ENCODE data around the gene ATP2B3.

ATP2B3 gene

DNA sequence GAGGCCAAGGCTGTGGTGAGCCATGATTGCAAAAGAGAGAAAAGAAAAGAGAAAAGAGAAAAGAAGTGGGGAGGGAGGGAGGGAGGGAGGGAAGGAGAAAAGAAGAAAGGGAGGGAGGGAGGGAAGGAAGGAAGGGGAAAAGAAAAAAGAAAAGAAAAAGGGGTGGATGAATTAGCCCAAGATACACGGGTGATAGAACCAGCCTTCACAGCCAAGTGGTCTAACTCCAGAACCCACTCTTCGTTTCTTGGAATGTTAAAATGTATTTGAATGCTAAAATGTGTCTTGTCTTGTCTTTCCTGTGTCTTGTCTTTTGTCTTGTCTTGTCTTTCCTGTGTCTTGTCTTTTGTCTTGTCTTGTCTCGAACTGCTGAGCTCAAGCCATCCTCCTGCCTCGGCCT, 68.4 kb downstream of the ATP2B3 start:
- Histone ChIP-seq H3K79me2 (ENCODE audit: insufficient read depth, low read length) (no peaks in the 10 kb centered on the region), H4K20me1 (ENCODE audit: low read depth, low read length) (no peaks in the 10 kb centered on the region), H3K27me3 (ENCODE audit: low read length) (no peaks in the 10 kb centered on the region), H3K27ac (ENCODE audit: low read depth, low read length) (no peak overlapping the region), H3K36me3 (ENCODE audit: low read length) (no peaks in the 10 kb centered on the region), H3K4me3 (ENCODE audit: insufficient read depth, low read length, poor library complexity, severe bottlenecking) (no peak overlapping the region), H3K9me2 (replicated peaks; ENCODE audit: insufficient read depth, low read length) (no peaks in the 10 kb centered on the region), H3K9ac (ENCODE audit: low read length) (no peak overlapping the region), H3K9me3 (ENCODE audit: insufficient read depth, low read length) (no peaks in the 10 kb centered on the region), H3F3A (ENCODE audit: insufficient read depth) (0 out of 2 replicates have a peak, but pooled peaks cover 5% of the 10 kb centered on the region), H2AFZ (ENCODE audit: low read depth, low read length, severe bottlenecking) (no peak overlapping the region), H3K4me2 (ENCODE audit: low read depth, low read length, poor library complexity, severe bottlenecking) (no peak overlapping the region)
- TF ChIP-seq, protein P1, sequence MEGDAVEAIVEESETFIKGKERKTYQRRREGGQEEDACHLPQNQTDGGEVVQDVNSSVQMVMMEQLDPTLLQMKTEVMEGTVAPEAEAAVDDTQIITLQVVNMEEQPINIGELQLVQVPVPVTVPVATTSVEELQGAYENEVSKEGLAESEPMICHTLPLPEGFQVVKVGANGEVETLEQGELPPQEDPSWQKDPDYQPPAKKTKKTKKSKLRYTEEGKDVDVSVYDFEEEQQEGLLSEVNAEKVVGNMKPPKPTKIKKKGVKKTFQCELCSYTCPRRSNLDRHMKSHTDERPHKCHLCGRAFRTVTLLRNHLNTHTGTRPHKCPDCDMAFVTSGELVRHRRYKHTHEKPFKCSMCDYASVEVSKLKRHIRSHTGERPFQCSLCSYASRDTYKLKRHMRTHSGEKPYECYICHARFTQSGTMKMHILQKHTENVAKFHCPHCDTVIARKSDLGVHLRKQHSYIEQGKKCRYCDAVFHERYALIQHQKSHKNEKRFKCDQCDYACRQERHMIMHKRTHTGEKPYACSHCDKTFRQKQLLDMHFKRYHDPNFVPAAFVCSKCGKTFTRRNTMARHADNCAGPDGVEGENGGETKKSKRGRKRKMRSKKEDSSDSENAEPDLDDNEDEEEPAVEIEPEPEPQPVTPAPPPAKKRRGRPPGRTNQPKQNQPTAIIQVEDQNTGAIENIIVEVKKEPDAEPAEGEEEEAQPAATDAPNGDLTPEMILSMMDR (IDR thresholded peaks at IDR 0.05; ENCODE audit: insufficient read depth, low read length, poor library complexity, severe bottlenecking): no peak
- TF ChIP-seq EZH2phosphoT487 (conservative IDR thresholded peaks at IDR 0.05; ENCODE audit: low read length): no peak

DNA sequence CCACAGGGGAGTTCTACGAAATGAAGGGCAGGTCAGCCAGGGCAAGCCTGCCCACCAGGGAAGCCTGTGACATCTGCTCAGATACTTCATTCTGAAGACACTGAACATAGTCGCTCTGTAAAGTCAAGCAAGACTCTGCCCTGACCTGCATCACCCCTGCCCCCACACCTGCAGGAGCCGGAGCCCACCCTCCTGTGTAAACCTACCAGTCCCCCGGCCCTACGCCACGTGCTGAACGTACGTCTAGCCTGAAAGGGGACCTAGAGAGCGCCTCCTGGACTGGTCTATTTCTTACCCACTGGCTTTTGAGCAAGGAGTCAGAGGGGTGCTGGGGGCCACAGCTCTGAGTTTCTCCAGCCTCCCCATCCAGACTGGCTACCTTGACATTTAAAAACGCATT, 69.9 kb downstream of the ATP2B3 start:
- H2AFZ ChIP-seq (ENCODE audit: low read depth, low read length, severe bottlenecking): no peak overlapping the region
- no peak overlapping the region for H3K4me3 ChIP-seq (ENCODE audit: insufficient read depth, low read length, poor library complexity, severe bottlenecking)
- H4K20me1 ChIP-seq (ENCODE audit: low read depth, low read length): no peaks in the 10 kb centered on the region
- no peak overlapping the region for H3K9ac ChIP-seq (ENCODE audit: low read length)
- no peak overlapping the region for H3K4me2 ChIP-seq (ENCODE audit: low read depth, low read length, poor library complexity, severe bottlenecking)
- H3K27ac ChIP-seq (ENCODE audit: low read depth, low read length): no peak overlapping the region
- 0 out of 2 replicates have a peak, but pooled peaks cover 4% of the 10 kb centered on the region for H3F3A ChIP-seq (ENCODE audit: insufficient read depth)
- TF ChIP-seq EZH2phosphoT487 (conservative IDR thresholded peaks at IDR 0.05; ENCODE audit: low read length): no peak
- TF ChIP-seq, protein P1 (IDR thresholded peaks at IDR 0.05; ENCODE audit: insufficient read depth, low read length, poor library complexity, severe bottlenecking): no peak
- no peaks in the 10 kb centered on the region for H3K9me2 ChIP-seq (replicated peaks; ENCODE audit: insufficient read depth, low read length)
- H3K27me3 ChIP-seq (ENCODE audit: low read length): no peaks in the 10 kb centered on the region
- no peaks in the 10 kb centered on the region for H3K79me2 ChIP-seq (ENCODE audit: insufficient read depth, low read length)
- H3K9me3 ChIP-seq (ENCODE audit: insufficient read depth, low read length): no peaks in the 10 kb centered on the region
- H3K36me3 ChIP-seq (ENCODE audit: low read length): no peaks in the 10 kb centered on the region

DNA sequence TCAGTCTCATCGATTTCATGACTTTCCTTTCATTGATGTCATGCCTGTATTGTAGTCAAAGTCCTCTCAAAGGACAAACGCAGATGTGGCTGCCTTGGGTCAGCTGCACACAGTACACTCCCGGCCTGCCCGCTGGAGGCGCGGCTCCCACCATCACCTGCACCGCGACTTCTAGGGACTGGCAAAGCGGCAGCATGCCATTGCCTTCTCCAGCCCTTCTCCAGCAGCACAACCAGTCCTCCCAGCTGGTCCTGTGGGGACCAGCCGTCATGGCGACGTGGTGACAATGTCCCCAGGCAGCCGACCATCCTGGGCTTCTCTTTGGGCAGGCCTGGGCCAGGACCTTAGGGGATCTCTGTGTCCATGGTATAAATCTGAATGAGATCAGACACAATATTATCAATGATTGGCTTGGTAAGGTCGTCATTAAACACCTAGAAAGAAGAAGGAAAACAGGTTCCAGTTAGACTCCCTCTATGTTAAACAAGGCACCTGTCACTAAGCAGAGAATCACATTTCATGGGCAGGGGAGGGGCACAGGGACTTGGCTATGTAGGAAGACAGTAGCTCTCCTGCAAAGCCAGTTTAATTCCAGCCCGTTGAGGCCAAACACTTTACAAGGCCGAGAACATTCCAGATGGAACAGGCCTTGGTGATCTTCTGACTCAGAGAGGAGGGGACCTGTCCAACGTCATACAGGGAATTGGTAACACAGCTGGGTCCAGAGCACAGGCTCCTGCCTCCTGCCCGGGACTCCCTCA, 70.8 kb downstream of the ATP2B3 start:
- Histone ChIP-seq H2AFZ (ENCODE audit: low read depth, low read length, severe bottlenecking) (no peak overlapping the region), H3K4me2 (ENCODE audit: low read depth, low read length, poor library complexity, severe bottlenecking) (no peak overlapping the region), H3K27ac (ENCODE audit: low read depth, low read length) (no peak overlapping the region), H3K27me3 (ENCODE audit: low read length) (no peaks in the 10 kb centered on the region), H3K9ac (ENCODE audit: low read length) (no peak overlapping the region), H3K9me2 (replicated peaks; ENCODE audit: insufficient read depth, low read length) (no peaks in the 10 kb centered on the region), H3K36me3 (ENCODE audit: low read length) (no peaks in the 10 kb centered on the region), H3K79me2 (ENCODE audit: insufficient read depth, low read length) (no peaks in the 10 kb centered on the region), H3K9me3 (ENCODE audit: insufficient read depth, low read length) (no peaks in the 10 kb centered on the region), H3K4me3 (ENCODE audit: insufficient read depth, low read length, poor library complexity, severe bottlenecking) (no peak overlapping the region), H3F3A (ENCODE audit: insufficient read depth) (no peaks in the 10 kb centered on the region), H4K20me1 (ENCODE audit: low read depth, low read length) (no peaks in the 10 kb centered on the region)
- TF ChIP-seq, protein P1 (IDR thresholded peaks at IDR 0.05; ENCODE audit: insufficient read depth, low read length, poor library complexity, severe bottlenecking): no peak
- TF ChIP-seq EZH2phosphoT487 (conservative IDR thresholded peaks at IDR 0.05; ENCODE audit: low read length): no peak

Data from SU-DHL-6 (cell line).